HT-29 (cell line): ENCODE results near the gene TMEM170B. TPM values are rescaled to one million over a fixed set of nuclear protein-coding genes. Genes with fewer than 3 reads are reported as not detected.

Source experiments
- DNase-seq: peaks from one replicate; pipeline ENCODE4 v3.0.0-alpha.2; 2015; ENCODE audit warnings: low spot score
- total RNA-seq: library from RNA; depleted of rRNA; stranded (reverse); fragments of >200 nt; shearing (Covaris generic); gene quantifications from 2 replicates; pipeline ENCODE4 v1.2.3, GENCODE V29; 2014

The TMEM170B gene
- total RNA-seq, 1 experiment from 2014 or later, result 0.56 TPM

- DNase-seq, result peak; percentile 77
Measured at GRCh38 chr6:11585426-11586016, 48.0 kb downstream of the TMEM170B start.

- DNase-seq, result no peak
Measured at GRCh38 chr6:11586117-11586516, 48.6 kb downstream of the TMEM170B start.

- DNase-seq, result no peak
Measured at GRCh38 chr6:11586536-11586935, 49.0 kb downstream of the TMEM170B start.

GRCh38 chr6:11589261-11589660 is 51.7 kb downstream of the TMEM170B start:
- no peak for DNase-seq

- no peak for DNase-seq
Measured at GRCh38 chr6:11592294-11592906, 54.9 kb downstream of the TMEM170B start.

- no peak for DNase-seq
Measured at GRCh38 chr6:11593096-11593495, 55.5 kb downstream of the TMEM170B start.

- no peak for DNase-seq
Measured at GRCh38 chr6:11595903-11596302, 58.4 kb downstream of the TMEM170B start.

GRCh38 chr6:11596640-11597237 is 59.2 kb downstream of the TMEM170B start:
- DNase-seq, result no peak

GRCh38 chr6:11598687-11599086 is 61.1 kb downstream of the TMEM170B start:
- peak; percentile 81 for DNase-seq

GRCh38 chr6:11600251-11600650 is 62.7 kb downstream of the TMEM170B start:
- DNase-seq, result no peak

- DNase-seq, result peak; percentile 50
Measured at GRCh38 chr6:11601776-11602605, 64.4 kb downstream of the TMEM170B start.

- no peak for DNase-seq
Measured at GRCh38 chr6:11604215-11604614, 66.7 kb downstream of the TMEM170B start.

GRCh38 chr6:11604836-11605506 is 67.4 kb downstream of the TMEM170B start:
- DNase-seq, result no peak

- no peak for DNase-seq
Measured at GRCh38 chr6:11605507-11605905, 68.0 kb downstream of the TMEM170B start.

GRCh38 chr6:11606332-11606731 is 68.8 kb downstream of the TMEM170B start:
- no peak for DNase-seq

- no peak for DNase-seq
Measured at GRCh38 chr6:11607383-11607782, 69.8 kb downstream of the TMEM170B start.

GRCh38 chr6:11608600-11609323 is 71.2 kb downstream of the TMEM170B start:
- no peak for DNase-seq

- DNase-seq, result no peak
Measured at GRCh38 chr6:11609324-11610071, 71.9 kb downstream of the TMEM170B start.

GRCh38 chr6:11613336-11613735 is 75.8 kb downstream of the TMEM170B start:
- no peak for DNase-seq

GRCh38 chr6:11613858-11614257 is 76.3 kb downstream of the TMEM170B start:
- DNase-seq, result peak; percentile 40
